AG08396 (cell line): ENCODE measurements around the gene SLC25A22.
A peak's percentile ranks its signal among the peaks of the same experiment; 100 is the strongest.

Experiments used
- DNase-seq: peaks from one replicate; pipeline ENCODE4 v3.0.0; 2012; ENCODE audit warnings: low spot score, mixed read lengths

Gene SLC25A22

GRCh38 chr11:771617-772204 lies 26.4 kb downstream of the SLC25A22 start:
- no peak for DNase-seq

- no peak for DNase-seq
Measured at GRCh38 chr11:770642-771616, 27.2 kb downstream of the SLC25A22 start.

GRCh38 chr11:769887-770641 lies 28.0 kb downstream of the SLC25A22 start:
- no peak for DNase-seq

GRCh38 chr11:767238-767637 lies 30.8 kb downstream of the SLC25A22 start:
- DNase-seq = no peak

- DNase-seq = no peak
Measured at GRCh38 chr11:766936-767210, 31.2 kb downstream of the SLC25A22 start.

GRCh38 chr11:766106-766935 lies 31.8 kb downstream of the SLC25A22 start:
- no peak for DNase-seq

- DNase-seq = no peak
Measured at GRCh38 chr11:765802-766091, 32.3 kb downstream of the SLC25A22 start.

- peak; percentile 72 for DNase-seq
Measured at GRCh38 chr11:765025-765801, 32.9 kb downstream of the SLC25A22 start.

- no peak for DNase-seq
Measured at GRCh38 chr11:764322-765024, 33.6 kb downstream of the SLC25A22 start.

- DNase-seq = no peak
Measured at GRCh38 chr11:763549-764321, 34.3 kb downstream of the SLC25A22 start.

- no peak for DNase-seq
Measured at GRCh38 chr11:763073-763463, 35.0 kb downstream of the SLC25A22 start.

GRCh38 chr11:762421-763072 lies 35.5 kb downstream of the SLC25A22 start:
- peak; percentile 90 for DNase-seq

- no peak for DNase-seq
Measured at GRCh38 chr11:761526-762108, 36.5 kb downstream of the SLC25A22 start.

GRCh38 chr11:760236-760635 lies 37.8 kb downstream of the SLC25A22 start:
- DNase-seq = no peak

- no peak for DNase-seq
Measured at GRCh38 chr11:749731-750130, 48.4 kb downstream of the SLC25A22 start.

GRCh38 chr11:748007-748359 lies 50.1 kb downstream of the SLC25A22 start:
- peak; percentile 40 for DNase-seq

- peak; percentile 98 for DNase-seq
Measured at GRCh38 chr11:747158-748006, 50.7 kb downstream of the SLC25A22 start, which contains the start of gene TALDO1. Gene TALDO1 (plus strand): TSS chr11:747464. CDS start chr11:747482, 18 bp downstream.
